ENCODE measurements around the gene DBF4. TPM values are rescaled to one million over a fixed set of nuclear protein-coding genes. Genes with fewer than 3 reads are reported as not detected.
"Not testable (repeated sequence)": the region's sequence is repeated elsewhere in the genome, so short reads cannot be mapped to it uniquely, and the experiment has no call there.

Gene DBF4
- total RNA-seq, 3 donors from 2014 or later (not counting 1 experiment from before 2014, with no cell fraction given), result 51.7 to 61.2 (median 54.0) TPM

GRCh38 chr7:87886875-87887274, 10.6 kb downstream of the DBF4 start:
- no peak overlapping the region for H3K4me3 Mint-ChIP-seq
- H3K27ac ChIP-seq (ENCODE audit: low read length), result no peak overlapping the region
- peak in 1 of 3 donors; percentile 38 for ATAC-seq

DNA sequence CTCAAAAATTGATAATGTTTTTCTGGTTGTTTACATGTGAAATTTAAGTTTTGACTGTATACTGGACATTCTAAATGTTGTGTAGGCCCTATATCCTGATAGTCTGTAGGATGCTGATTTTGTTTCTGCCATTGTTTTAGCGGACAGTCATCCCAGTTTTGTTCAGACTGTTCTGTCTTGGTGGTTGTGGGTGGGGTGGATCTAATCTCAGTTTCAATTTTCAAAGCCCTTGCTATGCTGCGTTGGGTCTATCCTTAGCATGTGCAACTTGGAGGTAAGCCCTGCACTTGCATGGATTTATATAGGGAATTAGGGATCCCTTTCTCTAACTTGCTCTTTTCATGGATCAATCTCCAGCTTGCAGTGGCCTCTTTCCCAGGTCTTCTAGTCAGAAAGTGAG, 19.1 kb downstream of the DBF4 start:
- no peaks in the 10 kb centered on the region for H3K27me3 ChIP-seq (ENCODE audit: control insufficient read depth, insufficient read depth, low read length)
- TF ChIP-seq CTCF (IDR thresholded peaks at IDR 0.05), result no peak
- no peak for ATAC-seq
- Mint-ChIP-seq H3K4me3 (no peak overlapping the region), H3K36me3 (peaks cover 7% of the 10 kb centered on the region), H3K9me3 (no peaks in the 10 kb centered on the region), H3K4me1 (no peaks in the 10 kb centered on the region), H3K27ac (no peak overlapping the region), H3K27me3 (ENCODE audit: low read depth in 2 of 2) (no peaks in the 10 kb centered on the region)
- no peaks in the 10 kb centered on the region for H3K4me1 ChIP-seq (ENCODE audit: control insufficient read depth, insufficient read depth, low read length)
- 100% methylated on average over 2 of the region's 2 CpGs for WGBS (ENCODE audit: insufficient coverage)
- no peak overlapping the region for H3K27ac ChIP-seq (ENCODE audit: low read length)
- DNase-seq, result no peak
- intact Hi-C loops (cut with micrococcal nuclease), result no loop called here
- peaks cover 46% of the 10 kb centered on the region for H3K36me3 ChIP-seq (ENCODE audit: control insufficient read depth, insufficient read depth, low read length)
- no peak overlapping the region for H3K4me3 ChIP-seq (ENCODE audit: low read length)
- H3K9me3 ChIP-seq (ENCODE audit: control insufficient read depth, insufficient read depth, low read length), result no peaks in the 10 kb centered on the region

More at GRCh38 chr7:87886875-87887274, 10.6 kb downstream of the DBF4 start:
- peaks cover 13% of the 10 kb centered on the region for H3K36me3 Mint-ChIP-seq
- peaks cover 0 to 5% of the 10 kb centered on the region in 2 donors for H3K4me1 Mint-ChIP-seq
- H3K27me3 Mint-ChIP-seq (ENCODE audit: low read depth in 2 of 2), result no peaks in the 10 kb centered on the region
- Histone ChIP-seq H3K4me3 (ENCODE audit: low read length) (no peak overlapping the region), H3K9me3 (ENCODE audit: control insufficient read depth, insufficient read depth, low read length) (no peaks in the 10 kb centered on the region), H3K36me3 (ENCODE audit: control insufficient read depth, insufficient read depth, low read length) (peaks cover 37% of the 10 kb centered on the region), H3K4me1 (ENCODE audit: control insufficient read depth, insufficient read depth, low read length) (no peaks in the 10 kb centered on the region), H3K27me3 (ENCODE audit: control insufficient read depth, insufficient read depth, low read length) (no peaks in the 10 kb centered on the region)
- no peak overlapping the region for H3K27ac Mint-ChIP-seq
- peak in 1 of 2 donors; percentile 64 for DNase-seq
- intact Hi-C loops (cut with micrococcal nuclease), result loop anchor here (1.0 to 2.0 kb wide), 3 partner anchors 89 to 575 kb away; no protein-coding TSS in a partner anchor
- TF ChIP-seq CTCF (IDR thresholded peaks at IDR 0.05), result peak; percentile 70
- no peaks in the 10 kb centered on the region for H3K9me3 Mint-ChIP-seq

DNA sequence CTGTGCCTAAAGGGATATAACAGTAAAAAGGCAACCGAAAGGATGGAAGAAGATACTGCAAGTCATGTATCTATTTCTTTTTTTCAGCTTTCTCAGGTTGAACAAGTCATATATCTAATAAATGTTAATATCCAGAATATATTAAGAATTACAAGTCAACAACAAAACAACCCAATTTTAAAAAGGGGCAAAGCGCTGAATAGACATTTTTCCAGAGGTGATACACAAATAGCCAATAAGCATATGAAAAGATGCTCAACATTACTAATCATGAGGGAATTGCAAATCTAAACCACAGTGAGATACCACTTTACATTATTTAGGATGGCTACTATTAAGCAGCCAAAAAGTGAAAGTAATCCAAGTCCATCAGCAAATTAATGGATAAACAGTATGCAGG, 23.0 kb downstream of the DBF4 start:
- DNase-seq (no peak), ATAC-seq (no peak)
- Histone ChIP-seq H3K27me3 (ENCODE audit: control insufficient read depth, insufficient read depth, low read length) (no peaks in the 10 kb centered on the region), H3K27ac (ENCODE audit: low read length) (no peak overlapping the region), H3K36me3 (ENCODE audit: control insufficient read depth, insufficient read depth, low read length) (peaks cover 45% of the 10 kb centered on the region), H3K9me3 (ENCODE audit: control insufficient read depth, insufficient read depth, low read length) (no peaks in the 10 kb centered on the region), H3K4me3 (ENCODE audit: low read length) (no peak overlapping the region), H3K4me1 (ENCODE audit: control insufficient read depth, insufficient read depth, low read length) (no peaks in the 10 kb centered on the region)
- no peaks in the 10 kb centered on the region for H3K27me3 Mint-ChIP-seq (ENCODE audit: low read depth in 2 of 2)
- intact Hi-C loops (cut with micrococcal nuclease), result no loop called here
- H3K4me3 Mint-ChIP-seq, result no peak overlapping the region
- H3K27ac Mint-ChIP-seq, result no peak overlapping the region
- no peaks in the 10 kb centered on the region for H3K4me1 Mint-ChIP-seq
- WGBS (ENCODE audit: insufficient coverage), result no CpG with 5 or more reads among the region's 2 CpGs
- H3K36me3 Mint-ChIP-seq, result peaks cover 7% of the 10 kb centered on the region
- H3K9me3 Mint-ChIP-seq, result no peaks in the 10 kb centered on the region
- no peak for TF ChIP-seq CTCF (IDR thresholded peaks at IDR 0.05)

- H3K9me3 ChIP-seq (ENCODE audit: control insufficient read depth, insufficient read depth, low read length); H3K9me3 Mint-ChIP-seq; ATAC-seq; H3K4me1 Mint-ChIP-seq; intact Hi-C loops (cut with micrococcal nuclease); H3K4me1 ChIP-seq (ENCODE audit: control insufficient read depth, insufficient read depth, low read length); H3K27ac ChIP-seq (ENCODE audit: low read length); H3K4me3 Mint-ChIP-seq; H3K36me3 Mint-ChIP-seq; H3K27me3 Mint-ChIP-seq (ENCODE audit: low read depth in 2 of 2); DNase-seq; H3K4me3 ChIP-seq (ENCODE audit: low read length); H3K27me3 ChIP-seq (ENCODE audit: control insufficient read depth, insufficient read depth, low read length): not testable (repeated sequence)
- H3K36me3 ChIP-seq (ENCODE audit: control insufficient read depth, insufficient read depth, low read length), result peaks cover 16% of the 10 kb centered on the region
- H3K27ac Mint-ChIP-seq, result peak overlapping the region in 1 of 2 donors; percentile 53
- WGBS (ENCODE audit: insufficient coverage), result 100% methylated on average over 2 of the region's 3 CpGs
Measured at GRCh38 chr7:87907136-87907906, 31.0 kb downstream of the DBF4 start.

- H3K9me3 Mint-ChIP-seq; H3K27me3 Mint-ChIP-seq (ENCODE audit: low read depth in 2 of 2); H3K4me3 Mint-ChIP-seq; ATAC-seq; H3K27ac ChIP-seq (ENCODE audit: low read length); DNase-seq; H3K27ac Mint-ChIP-seq; intact Hi-C loops (cut with micrococcal nuclease); H3K9me3 ChIP-seq (ENCODE audit: control insufficient read depth, insufficient read depth, low read length); H3K36me3 Mint-ChIP-seq; H3K4me1 ChIP-seq (ENCODE audit: control insufficient read depth, insufficient read depth, low read length); H3K4me1 Mint-ChIP-seq; H3K4me3 ChIP-seq (ENCODE audit: low read length); H3K27me3 ChIP-seq (ENCODE audit: control insufficient read depth, insufficient read depth, low read length): not testable (repeated sequence)
- 98% methylated on average over 4 of the region's 4 CpGs for WGBS (ENCODE audit: insufficient coverage)
- peaks cover 13% of the 10 kb centered on the region for H3K36me3 ChIP-seq (ENCODE audit: control insufficient read depth, insufficient read depth, low read length)
Measured at GRCh38 chr7:87908814-87909213, 32.5 kb downstream of the DBF4 start.

Data from natural killer cell (primary cell).